ENCODE data around the gene MRPS9.

DNA sequence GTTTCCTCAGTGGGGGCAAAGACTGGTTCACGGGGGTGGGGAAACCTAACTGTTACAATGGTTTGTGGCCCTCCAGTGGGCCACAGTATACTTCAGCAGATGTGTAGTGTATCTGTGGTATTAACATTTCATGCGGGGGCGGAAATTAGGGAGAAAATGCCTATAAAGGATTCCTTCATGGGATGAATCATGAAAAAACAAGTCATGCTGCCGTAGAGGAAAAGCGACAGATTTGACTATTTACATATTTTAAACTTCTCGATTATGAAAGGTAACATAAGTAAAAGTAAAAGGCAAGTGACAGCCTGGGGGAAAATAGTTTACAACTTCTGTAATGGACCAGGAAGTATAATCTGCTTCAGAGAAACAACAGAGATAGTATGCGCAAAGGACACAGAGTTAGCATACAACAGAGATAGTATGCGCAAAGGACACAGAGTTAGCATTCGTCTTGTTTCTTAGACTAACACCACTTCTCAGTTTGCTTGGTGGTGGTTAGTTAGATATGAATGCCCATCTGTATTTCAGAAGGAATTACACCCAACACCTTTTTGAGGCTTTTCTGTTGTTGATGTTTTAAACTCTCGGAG lies 41.1 kb downstream of the MRPS9 start:
- TF ChIP-seq EZH2 (IDR thresholded peaks at IDR 0.05; ENCODE audit: borderline replicate concordance, low read depth, low read length, severe bottlenecking) (no peak), CTCF (IDR thresholded peaks at IDR 0.05; ENCODE audit: borderline replicate concordance, extremely low read depth, low read length, poor library complexity, severe bottlenecking) (no peak)

Data from DND-41 (cell line).